GM21367 (cell line): Measurements from ENCODE around the gene DDX42.
"Not testable (repeated sequence)": the region's sequence is repeated elsewhere in the genome, so short reads cannot be mapped to it uniquely, and the experiment has no call there.

Experiments
- ATAC-seq: cut with Tn5 transposase; IDR thresholded peaks from one replicate; pipeline ENCODE4 v1.9.1; 2021; ENCODE audit not compliant: unreplicated experiment

The DDX42 gene

GRCh38 chr17:63774969-63775265, 947 bp downstream of the DDX42 start:
- no peak for ATAC-seq

GRCh38 chr17:63775420-63775819, 1.4 kb downstream of the DDX42 start:
- no peak for ATAC-seq

GRCh38 chr17:63780507-63780906, 6.5 kb downstream of the DDX42 start:
- ATAC-seq, result no peak

- ATAC-seq, result no peak
These were observed 7.0 kb downstream of the DDX42 start for GRCh38 chr17:63780928-63781327.

GRCh38 chr17:63783522-63783921, 9.6 kb downstream of the DDX42 start:
- ATAC-seq, result no peak

GRCh38 chr17:63785556-63785955, 11.6 kb downstream of the DDX42 start:
- ATAC-seq, result no peak

GRCh38 chr17:63786117-63786516, 12.1 kb downstream of the DDX42 start:
- no peak for ATAC-seq

- ATAC-seq, result no peak
These were observed 13.2 kb downstream of the DDX42 start for GRCh38 chr17:63786971-63787711.

GRCh38 chr17:63790057-63790456, 16.1 kb downstream of the DDX42 start:
- no peak for ATAC-seq

- no peak for ATAC-seq
These were observed 18.2 kb downstream of the DDX42 start for GRCh38 chr17:63792055-63792729.

GRCh38 chr17:63796375-63796774, 22.4 kb downstream of the DDX42 start:
- not testable (repeated sequence) for ATAC-seq

- no peak for ATAC-seq
These were observed 24.7 kb downstream of the DDX42 start for GRCh38 chr17:63798572-63799106.

GRCh38 chr17:63800783-63801182, 26.8 kb downstream of the DDX42 start:
- ATAC-seq, result no peak

- ATAC-seq, result no peak
These were observed 30.4 kb downstream of the DDX42 start for GRCh38 chr17:63804328-63804727.

GRCh38 chr17:63805591-63805990, 31.6 kb downstream of the DDX42 start:
- ATAC-seq, result no peak

- ATAC-seq, result no peak
These were observed 36.0 kb downstream of the DDX42 start for GRCh38 chr17:63809970-63810369.

GRCh38 chr17:63816123-63816522, 42.2 kb downstream of the DDX42 start:
- ATAC-seq, result no peak

- no peak for ATAC-seq
These were observed 42.7 kb downstream of the DDX42 start for GRCh38 chr17:63816669-63817068.

- no peak for ATAC-seq
These were observed 43.9 kb downstream of the DDX42 start for GRCh38 chr17:63817736-63818385.

- no peak for ATAC-seq
These were observed 45.2 kb downstream of the DDX42 start for GRCh38 chr17:63819131-63819530.

GRCh38 chr17:63819585-63820537, 45.9 kb downstream of the DDX42 start:
- ATAC-seq, result no peak
